ENCODE measurements around the gene HEPHL1. TPM values are rescaled to one million over a fixed set of nuclear protein-coding genes. Genes with fewer than 3 reads are reported as not detected.

HEPHL1 gene
- total RNA-seq, 2 donors from 2014 or later: 0.09 to 0.17 TPM

- Histone ChIP-seq H3K27ac (no peak overlapping the region), H3K9me3 (no peaks in the 10 kb centered on the region), H3K36me3 (no peaks in the 10 kb centered on the region), H3K4me1 (replicated peaks) (no peaks in the 10 kb centered on the region), H3K27me3 (replicated peaks; ENCODE audit: insufficient read depth) (no peaks in the 10 kb centered on the region), H3K4me3 (no peak overlapping the region)
- TF ChIP-seq, protein P1, sequence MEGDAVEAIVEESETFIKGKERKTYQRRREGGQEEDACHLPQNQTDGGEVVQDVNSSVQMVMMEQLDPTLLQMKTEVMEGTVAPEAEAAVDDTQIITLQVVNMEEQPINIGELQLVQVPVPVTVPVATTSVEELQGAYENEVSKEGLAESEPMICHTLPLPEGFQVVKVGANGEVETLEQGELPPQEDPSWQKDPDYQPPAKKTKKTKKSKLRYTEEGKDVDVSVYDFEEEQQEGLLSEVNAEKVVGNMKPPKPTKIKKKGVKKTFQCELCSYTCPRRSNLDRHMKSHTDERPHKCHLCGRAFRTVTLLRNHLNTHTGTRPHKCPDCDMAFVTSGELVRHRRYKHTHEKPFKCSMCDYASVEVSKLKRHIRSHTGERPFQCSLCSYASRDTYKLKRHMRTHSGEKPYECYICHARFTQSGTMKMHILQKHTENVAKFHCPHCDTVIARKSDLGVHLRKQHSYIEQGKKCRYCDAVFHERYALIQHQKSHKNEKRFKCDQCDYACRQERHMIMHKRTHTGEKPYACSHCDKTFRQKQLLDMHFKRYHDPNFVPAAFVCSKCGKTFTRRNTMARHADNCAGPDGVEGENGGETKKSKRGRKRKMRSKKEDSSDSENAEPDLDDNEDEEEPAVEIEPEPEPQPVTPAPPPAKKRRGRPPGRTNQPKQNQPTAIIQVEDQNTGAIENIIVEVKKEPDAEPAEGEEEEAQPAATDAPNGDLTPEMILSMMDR (IDR thresholded peaks at IDR 0.05): no peak
- TF ChIP-seq POLR2AphosphoS5 (IDR thresholded peaks at IDR 0.05) (no peak), POLR2A (IDR thresholded peaks at IDR 0.05) (no peak)
- no peak for DNase-seq (ENCODE audit: low spot score)
- whole genome bisulfite sequencing: 84% methylated on average over 7 of the region's 7 CpGs
- intact Hi-C loops (cut with DNase I): no loop called here
Observed at GRCh38 chr11:94142308-94143281, 121.4 kb downstream of the HEPHL1 start.

DNA sequence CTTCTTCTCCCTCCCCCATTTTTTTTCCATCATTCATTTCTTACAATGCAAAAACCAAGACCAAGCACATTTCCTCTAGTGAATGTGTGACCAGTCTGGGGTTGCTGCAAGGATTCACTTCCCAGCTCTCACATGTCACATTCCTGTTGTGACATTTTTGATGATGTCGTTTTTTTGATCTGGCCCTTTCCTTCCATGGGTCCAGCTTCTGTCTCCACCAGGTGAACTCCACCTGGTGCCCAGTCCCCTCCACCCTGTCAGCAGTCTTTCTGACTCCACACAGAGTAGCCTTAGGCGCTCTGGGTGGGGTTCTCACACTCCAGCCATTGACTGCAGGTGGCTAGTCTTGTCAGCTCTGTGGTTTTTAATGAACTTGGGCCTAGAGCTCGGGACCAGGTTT, 123.1 kb downstream of the HEPHL1 start:
- DNase-seq (ENCODE audit: low spot score): no peak
- H3K36me3 ChIP-seq: no peaks in the 10 kb centered on the region
- TF ChIP-seq, protein P1 (IDR thresholded peaks at IDR 0.05): no peak
- TF ChIP-seq POLR2AphosphoS5 (IDR thresholded peaks at IDR 0.05) (no peak), POLR2A (IDR thresholded peaks at IDR 0.05) (no peak)
- H3K4me3 ChIP-seq: no peak overlapping the region
- no peaks in the 10 kb centered on the region for H3K4me1 ChIP-seq (replicated peaks)
- H3K9me3 ChIP-seq: no peaks in the 10 kb centered on the region
- H3K27me3 ChIP-seq (replicated peaks; ENCODE audit: insufficient read depth): no peaks in the 10 kb centered on the region
- WGBS: 89% methylated on average over 3 of the region's 3 CpGs
- intact Hi-C loops (cut with DNase I): loop anchor here (1.0 kb wide), 1 partner anchor 11 kb away; no protein-coding TSS in a partner anchor
- no peak overlapping the region for H3K27ac ChIP-seq

- no peak overlapping the region for H3K27ac ChIP-seq
- TF ChIP-seq, protein P1 (IDR thresholded peaks at IDR 0.05): no peak
- intact Hi-C loops (cut with DNase I): loop anchor here (1.0 kb wide), 1 partner anchor 11 kb away; no protein-coding TSS in a partner anchor
- H3K36me3 ChIP-seq: no peaks in the 10 kb centered on the region
- no peaks in the 10 kb centered on the region for H3K9me3 ChIP-seq
- 100% methylated on average over 1 of the region's 1 CpG for WGBS
- H3K4me3 ChIP-seq: no peak overlapping the region
- H3K4me1 ChIP-seq (replicated peaks): no peaks in the 10 kb centered on the region
- H3K27me3 ChIP-seq (replicated peaks; ENCODE audit: insufficient read depth): no peaks in the 10 kb centered on the region
- no peak for DNase-seq (ENCODE audit: low spot score)
Observed at GRCh38 chr11:94144664-94145063, 123.5 kb downstream of the HEPHL1 start.

GRCh38 chr11:94145431-94145830, 124.3 kb downstream of the HEPHL1 start:
- no peaks in the 10 kb centered on the region for H3K36me3 ChIP-seq
- no peaks in the 10 kb centered on the region for H3K9me3 ChIP-seq
- WGBS: 65% methylated on average over 2 of the region's 2 CpGs
- intact Hi-C loops (cut with DNase I): no loop called here
- H3K4me1 ChIP-seq (replicated peaks): no peaks in the 10 kb centered on the region
- H3K27me3 ChIP-seq (replicated peaks; ENCODE audit: insufficient read depth): no peaks in the 10 kb centered on the region
- H3K4me3 ChIP-seq: no peak overlapping the region
- no peak overlapping the region for H3K27ac ChIP-seq
- no peak for DNase-seq (ENCODE audit: low spot score)
- no peak for TF ChIP-seq POLR2AphosphoS5 (IDR thresholded peaks at IDR 0.05)
- no peak for TF ChIP-seq POLR2A (IDR thresholded peaks at IDR 0.05)
- TF ChIP-seq, protein P1 (IDR thresholded peaks at IDR 0.05): no peak

DNA sequence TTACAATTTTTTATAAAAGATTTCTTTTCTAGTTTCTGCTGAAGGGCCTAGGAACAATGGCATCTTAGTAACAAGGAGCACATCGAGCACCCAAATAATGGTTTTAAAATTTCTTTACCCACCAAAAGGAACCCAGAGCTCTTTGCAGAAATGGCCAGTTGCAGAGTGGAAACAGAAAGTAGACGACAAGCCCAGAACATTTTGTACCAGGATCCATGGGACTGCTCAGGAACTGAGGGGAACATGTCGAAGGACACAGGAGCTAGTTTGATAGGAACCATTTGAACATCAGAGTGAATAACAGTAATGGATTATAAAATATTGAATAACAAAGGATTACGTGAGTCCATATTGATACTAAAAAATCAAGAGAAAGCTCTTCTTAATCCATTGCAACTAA, 124.8 kb downstream of the HEPHL1 start:
- Histone ChIP-seq H3K4me3 (no peak overlapping the region), H3K9me3 (no peaks in the 10 kb centered on the region), H3K27me3 (replicated peaks; ENCODE audit: insufficient read depth) (no peaks in the 10 kb centered on the region), H3K36me3 (no peaks in the 10 kb centered on the region), H3K4me1 (replicated peaks) (no peaks in the 10 kb centered on the region), H3K27ac (no peak overlapping the region)
- whole genome bisulfite sequencing: 73% methylated on average over 4 of the region's 4 CpGs
- intact Hi-C loops (cut with DNase I): no loop called here
- TF ChIP-seq, protein P1 (IDR thresholded peaks at IDR 0.05): no peak
- TF ChIP-seq POLR2AphosphoS5 (IDR thresholded peaks at IDR 0.05): no peak
- no peak for TF ChIP-seq POLR2A (IDR thresholded peaks at IDR 0.05)
- DNase-seq (ENCODE audit: low spot score): no peak
